GM12891 (cell line): ENCODE results near the gene PRXL2B.

Experiments used
- PAX5 ChIP-seq: IDR thresholded peaks from 2 replicates; pipeline ENCODE4 v1.6.1; 2011; ENCODE audit warnings: low read length, moderate library complexity, mild to moderate bottlenecking; ENCODE audit not compliant: insufficient read depth, severe bottlenecking
- POLR2A ChIP-seq: IDR thresholded peaks from 2 replicates; pipeline ENCODE4 v1.6.1; 2011; ENCODE audit warnings: low read depth, low read length, control low read depth
- POLR2AphosphoS5 ChIP-seq: IDR thresholded peaks from 2 replicates; pipeline ENCODE4 v1.6.1; 2011; ENCODE audit warnings: low read depth, low read length, control low read depth
- POU2F2 ChIP-seq: IDR thresholded peaks from 2 replicates; pipeline ENCODE4 v1.6.1; 2011; ENCODE audit warnings: low read depth, mild to moderate bottlenecking, control low read depth, low read length, moderate library complexity
- SPI1 ChIP-seq: IDR thresholded peaks from 2 replicates; pipeline ENCODE4 v1.6.1; 2011; ENCODE audit warnings: low read depth, low read length, control low read depth
- TAF1 ChIP-seq: IDR thresholded peaks from 2 replicates; pipeline ENCODE4 v1.6.1; 2011; ENCODE audit warnings: low read depth, low read length, control low read depth

DNA sequence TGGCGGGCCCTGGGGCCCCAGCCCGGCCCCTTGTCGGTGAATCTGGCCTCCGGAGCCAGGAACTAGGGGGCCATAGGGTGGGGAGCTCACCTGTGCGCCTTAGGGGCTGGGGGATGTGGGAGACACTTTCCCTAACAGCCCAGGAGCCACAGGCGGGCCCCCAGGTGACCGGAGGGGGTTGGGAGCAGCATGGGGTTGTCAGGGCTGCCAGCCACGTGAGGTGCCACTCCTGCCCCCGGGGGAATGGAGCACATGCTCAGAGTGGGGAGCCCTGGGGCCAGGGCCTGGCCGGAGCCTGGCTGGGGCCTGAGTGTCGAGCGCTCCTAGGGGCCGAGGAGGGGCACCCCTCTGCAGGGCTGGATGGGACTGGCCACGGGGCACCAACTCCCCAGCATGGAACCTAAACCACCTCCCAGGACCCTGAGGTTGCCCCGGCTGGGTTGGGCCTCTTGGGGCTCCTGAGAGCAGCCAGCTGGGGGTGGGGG lies 19.9 kb downstream of the PRXL2B start:
- TF ChIP-seq POLR2AphosphoS5 (no peak), POLR2A (no peak), POU2F2 (no peak), TAF1 (no peak), SPI1 (no peak), PAX5 (no peak)
